H9 (cell line): Measurements from ENCODE around the gene PPA1. TPM values are rescaled to one million over a fixed set of nuclear protein-coding genes. Genes with fewer than 3 reads are reported as not detected.

Source experiments
- DNase-seq: peaks from one replicate; pipeline ENCODE4 v3.0.0-alpha.2; 2017
- H2AFZ ChIP-seq: one replicate; pipeline ENCODE4 v1.6.1; 2013; ENCODE audit warnings: mild to moderate bottlenecking, low read length, control low read depth, moderate library complexity
- H2AK5ac ChIP-seq: 2 replicates; pipeline ENCODE4 v1.6.1; 2013; ENCODE audit warnings: low read length, control low read depth, mixed read lengths; ENCODE audit not compliant: insufficient read length
- H2BK120ac ChIP-seq: one replicate; pipeline ENCODE4 v1.6.1; 2013; ENCODE audit warnings: low read depth, mild to moderate bottlenecking, low read length, control low read depth, inconsistent platforms; ENCODE audit not compliant: poor library complexity, severe bottlenecking
- H2BK12ac ChIP-seq: 2 replicates; pipeline ENCODE4 v1.6.1; 2013; ENCODE audit warnings: low read length, control low read depth, mixed read lengths, low read depth; ENCODE audit not compliant: insufficient read length
- H2BK15ac ChIP-seq: 2 replicates; pipeline ENCODE4 v1.6.1; 2013; ENCODE audit warnings: low read depth, low read length, control low read depth
- H2BK20ac ChIP-seq: one replicate; pipeline ENCODE4 v1.6.1; 2013; ENCODE audit warnings: low read depth, mild to moderate bottlenecking, low read length, control low read depth, inconsistent platforms; ENCODE audit not compliant: poor library complexity, severe bottlenecking
- H2BK5ac ChIP-seq: 2 replicates; pipeline ENCODE4 v1.6.1; 2013; ENCODE audit warnings: low read length, control low read depth, mixed read lengths; ENCODE audit not compliant: insufficient read length
- H3K14ac ChIP-seq: 2 replicates; pipeline ENCODE4 v1.6.1; 2013; ENCODE audit warnings: low read length, control low read depth; ENCODE audit not compliant: insufficient read depth
- H3K18ac ChIP-seq: 2 replicates; pipeline ENCODE4 v1.6.1; 2013; ENCODE audit warnings: low read depth, mild to moderate bottlenecking, mixed read lengths, low read length, control low read depth; ENCODE audit not compliant: insufficient read length
- H3K23ac ChIP-seq: 2 replicates; pipeline ENCODE4 v1.6.1; 2013; ENCODE audit warnings: low read length, control low read depth, mixed read lengths, low read depth; ENCODE audit not compliant: insufficient read length
- H3K23me2 ChIP-seq: 2 replicates; pipeline ENCODE4 v1.6.1; 2013; ENCODE audit warnings: low read depth, mild to moderate bottlenecking, mixed read lengths, low read length, control low read depth; ENCODE audit not compliant: insufficient read length, poor library complexity, severe bottlenecking
- H3K27ac ChIP-seq: 2 replicates; pipeline ENCODE4 v1.5.1; 2013; ENCODE audit warnings: low read length, control low read depth, mixed read lengths, low read depth; ENCODE audit not compliant: insufficient read length
- H3K27me3 ChIP-seq: 2 replicates; pipeline ENCODE4 v1.6.1; 2013; ENCODE audit warnings: low read length, control low read depth, inconsistent platforms; ENCODE audit not compliant: insufficient read depth
- H3K4ac ChIP-seq: 2 replicates; pipeline ENCODE4 v1.6.1; 2013; ENCODE audit warnings: low read depth, mild to moderate bottlenecking, control low read depth, inconsistent platforms, low read length, moderate library complexity
- H3K4me1 ChIP-seq: 2 replicates; pipeline ENCODE4 v1.6.1; 2013; ENCODE audit warnings: low read length, control low read depth, inconsistent platforms; ENCODE audit not compliant: insufficient read depth
- H3K4me2 ChIP-seq: 2 replicates; pipeline ENCODE4 v1.6.1; 2013; ENCODE audit warnings: low read length, control low read depth, mixed read lengths; ENCODE audit not compliant: insufficient read length, insufficient read depth
- H3K56ac ChIP-seq: 2 replicates; pipeline ENCODE4 v1.6.1; 2013; ENCODE audit warnings: low read depth, mild to moderate bottlenecking, mixed read lengths, low read length, control low read depth; ENCODE audit not compliant: insufficient read length
- H3K79me1 ChIP-seq: 2 replicates; pipeline ENCODE4 v1.6.1; 2013; ENCODE audit warnings: low read depth, mild to moderate bottlenecking, moderate library complexity, low read length, control low read depth, inconsistent platforms; ENCODE audit not compliant: insufficient read depth, poor library complexity, severe bottlenecking
- H3K79me2 ChIP-seq: 2 replicates; pipeline ENCODE4 v1.6.1; 2013; ENCODE audit warnings: low read length, control low read depth, inconsistent platforms; ENCODE audit not compliant: insufficient read depth
- H3K9ac ChIP-seq: 2 replicates; pipeline ENCODE4 v1.6.1; 2013; ENCODE audit warnings: low read length, control low read depth, mixed read lengths; ENCODE audit not compliant: insufficient read length; ENCODE audit errors: extremely low read depth
- H3K9me3 ChIP-seq: one replicate; pipeline ENCODE4 v1.6.1; 2013; ENCODE audit warnings: low read depth, low read length, inconsistent platforms; ENCODE audit not compliant: control insufficient read depth
- H3T11ph ChIP-seq: one replicate; pipeline ENCODE4 v1.6.1; 2013; ENCODE audit warnings: mild to moderate bottlenecking, low read length, control low read depth, inconsistent platforms
- H4K20me1 ChIP-seq: one replicate; pipeline ENCODE4 v1.6.1; 2013; ENCODE audit not compliant: control insufficient read depth, insufficient read length, insufficient read depth
- H4K5ac ChIP-seq: 2 replicates; pipeline ENCODE4 v1.6.1; 2013; ENCODE audit warnings: low read depth, mild to moderate bottlenecking, mixed read lengths, low read length, control low read depth; ENCODE audit not compliant: insufficient read length
- H4K8ac ChIP-seq: replicated peaks from 2 replicates; pipeline ENCODE4 v1.6.1; 2013; ENCODE audit warnings: low read length, control low read depth, mixed read lengths, low read depth; ENCODE audit not compliant: insufficient read length
- H4K91ac ChIP-seq: 2 replicates; pipeline ENCODE4 v1.6.1; 2013; ENCODE audit warnings: low read depth, mild to moderate bottlenecking, moderate library complexity, mixed read lengths, low read length, control low read depth; ENCODE audit not compliant: insufficient read length
- H3K27ac Mint-ChIP-seq, 3 experiments: 2 replicates in 2 of 3; 3 replicates in 1 of 3; pipeline ENCODE4 v1.8.0; 2020 to 2021; ENCODE audit warnings: mixed read lengths in 3 of 3, mild to moderate bottlenecking in 1 of 3, moderate library complexity in 1 of 3
- H3K27me3 Mint-ChIP-seq: 2 replicates; pipeline ENCODE4 v1.8.0; 2021; ENCODE audit warnings: low read depth, mild to moderate bottlenecking, moderate library complexity, mixed read lengths
- H3K36me3 Mint-ChIP-seq, 3 experiments: 2 replicates in 2 of 3; 3 replicates in 1 of 3; pipeline ENCODE4 v1.8.0; 2020 to 2021; ENCODE audit warnings: low read depth in 3 of 3, mixed read lengths in 3 of 3; ENCODE audit not compliant: insufficient read depth in 1 of 3
- H3K4me1 Mint-ChIP-seq, 2 experiments: 2 replicates each; pipeline ENCODE4 v1.8.0; 2020; ENCODE audit warnings: mixed read lengths in 2 of 2
- H3K4me3 Mint-ChIP-seq, 2 experiments: 2 replicates in 1 of 2; 3 replicates in 1 of 2; pipeline ENCODE4 v1.8.0; 2020 to 2021; ENCODE audit warnings: mild to moderate bottlenecking in 2 of 2, mixed read lengths in 2 of 2, moderate library complexity in 1 of 2
- H3K9me3 Mint-ChIP-seq, 2 experiments: 2 replicates in 1 of 2; 3 replicates in 1 of 2; pipeline ENCODE4 v1.8.0; 2020; ENCODE audit warnings: mild to moderate bottlenecking in 2 of 2, mixed read lengths in 2 of 2, moderate library complexity in 1 of 2
- CTCF ChIP-seq: fragments of 200-600 bp; sonication (generic); conservative IDR thresholded peaks from 3 replicates; pipeline ENCODE4 v1.8.0; 2021; ENCODE audit warnings: antibody characterized with exemption, mild to moderate bottlenecking
- WGBS: extraction: QIAGEN DNeasy Blood & Tissue Kit; methylation state at CpG from one replicate; pipeline ENCODE4 v1.1.7; 2013; ENCODE audit warnings: missing lambda C conversion rate, low lambda C conversion rate, mixed read lengths; ENCODE audit not compliant: insufficient read length; ENCODE audit errors: extremely low coverage; 5-methylcytosine and 5-hydroxymethylcytosine counted together
- total RNA-seq: library from RNA; stranded (reverse); gene quantifications from 2 replicates; pipeline ENCODE4 v1.2.1, GENCODE V29; 2021

PPA1 gene
- total RNA-seq, 1 experiment from 2014 or later: 115 TPM

DNA sequence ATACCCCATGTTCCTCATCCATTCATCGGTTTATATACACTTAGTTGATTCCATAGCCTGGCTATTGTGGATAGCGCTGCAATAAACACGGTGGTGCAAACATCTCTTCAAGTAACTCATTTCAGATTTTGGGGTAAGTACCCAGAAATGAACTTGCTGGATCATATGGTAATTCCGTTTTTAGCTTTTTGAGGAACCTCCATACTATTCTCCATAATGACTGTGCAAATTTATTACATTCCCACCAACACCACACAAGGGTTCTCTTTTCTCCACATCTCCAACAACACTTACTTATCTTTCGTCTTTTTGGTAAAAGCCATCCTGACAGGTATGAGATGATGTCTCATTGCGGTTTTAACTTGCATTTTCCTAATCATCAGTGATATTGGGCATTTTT lies 46.9 kb upstream of the PPA1 start:
- H3K27me3 Mint-ChIP-seq: peaks cover 58% of the 10 kb centered on the region

More for the DNA sequence above, 46.9 kb upstream of the PPA1 start:
- Histone ChIP-seq H2AK5ac (no peak overlapping the region), H3K23ac (no peak overlapping the region), H3K27ac (no peak overlapping the region), H3K4ac (no peak overlapping the region), H3K14ac (no peak overlapping the region), H2AFZ (no peak overlapping the region), H3K27me3 (peaks cover 25% of the 10 kb centered on the region), H3K23me2 (peaks cover 7% of the 10 kb centered on the region), H3K9me3 (no peaks in the 10 kb centered on the region), H3K4me1 (no peaks in the 10 kb centered on the region), H3K18ac (no peak overlapping the region), H2BK15ac (no peak overlapping the region), H4K91ac (no peak overlapping the region), H2BK120ac (no peak overlapping the region), H3K56ac (no peak overlapping the region), H3K79me1 (no peaks in the 10 kb centered on the region), H3K9ac (no peak overlapping the region), H2BK12ac (no peak overlapping the region), H3K4me2 (no peak overlapping the region), H4K5ac (no peak overlapping the region), H3K79me2 (no peaks in the 10 kb centered on the region), H4K8ac (no peak overlapping the region), H2BK5ac (no peak overlapping the region), H2BK20ac (no peak overlapping the region), H4K20me1 (no peaks in the 10 kb centered on the region), H3T11ph (no peak overlapping the region)
- peaks cover 5 to 9% of the 10 kb centered on the region in 2 experiments; a peak in 3 of 5 replicates for H3K9me3 Mint-ChIP-seq
- WGBS: no CpG with 5 or more reads among the region's 6 CpGs
- DNase-seq: no peak
- no peak overlapping the region for H3K4me3 Mint-ChIP-seq
- no peaks in the 10 kb centered on the region for H3K36me3 Mint-ChIP-seq
- H3K27ac Mint-ChIP-seq: no peak overlapping the region
- TF ChIP-seq CTCF: no peak
- peaks cover 0 to 4% of the 10 kb centered on the region in 2 experiments; a peak in 2 of 4 replicates for H3K4me1 Mint-ChIP-seq
